ENCODE results near the gene DOC2A. TPM values are rescaled to one million over a fixed set of nuclear protein-coding genes. Genes with fewer than 3 reads are reported as not detected.

DOC2A gene
- total and polyA plus RNA-seq, 4 donors: 7.6 to 61.6 (median 37.6) TPM

GRCh38 chr16:29999605-30000004 is 11.2 kb downstream of the DOC2A start:
- no peak for DNase-seq (ENCODE audit: low read depth in 4 of 6, low spot score in 6 of 6)
- Histone ChIP-seq H3K9me3 (ENCODE audit: control insufficient read depth, insufficient read depth, low read length) (no peaks in the 10 kb centered on the region), H3K27me3 (ENCODE audit: control insufficient read depth, insufficient read depth, low read length) (no peaks in the 10 kb centered on the region), H3K27ac (ENCODE audit: low read depth, low read length) (no peak overlapping the region), H3K4me3 (ENCODE audit: low read depth, low read length) (no peak overlapping the region), H3K4me1 (ENCODE audit: control insufficient read depth, insufficient read depth, low read length) (peaks cover 18% of the 10 kb centered on the region), H3K36me3 (ENCODE audit: control insufficient read depth, insufficient read depth, low read length) (peaks cover 64% of the 10 kb centered on the region)
- whole genome bisulfite sequencing (ENCODE audit: insufficient coverage): 91% methylated on average over 6 of the region's 6 CpGs

GRCh38 chr16:29996766-29997250 is 14.0 kb downstream of the DOC2A start:
- Histone ChIP-seq H3K9me3 (ENCODE audit: control insufficient read depth, insufficient read depth, low read length) (no peaks in the 10 kb centered on the region), H3K27me3 (ENCODE audit: control insufficient read depth, insufficient read depth, low read length) (no peaks in the 10 kb centered on the region), H3K4me3 (ENCODE audit: low read depth, low read length) (peak overlapping the region; percentile 98), H3K27ac (ENCODE audit: low read depth, low read length) (no peak overlapping the region), H3K4me1 (ENCODE audit: control insufficient read depth, insufficient read depth, low read length) (peaks cover 26% of the 10 kb centered on the region), H3K36me3 (ENCODE audit: control insufficient read depth, insufficient read depth, low read length) (peaks cover 64% of the 10 kb centered on the region)
- 100% methylated on average over 1 of the region's 9 CpGs for WGBS (ENCODE audit: insufficient coverage)
- no peak for DNase-seq (ENCODE audit: low read depth in 4 of 6, low spot score in 6 of 6)

GRCh38 chr16:29995911-29996765 is 14.7 kb downstream of the DOC2A start, which contains the start of gene INO80E:
Gene INO80E (plus strand): TSS chr16:29996241. CDS start chr16:29996311, 70 bp downstream.
- Histone ChIP-seq H3K9me3 (ENCODE audit: control insufficient read depth, insufficient read depth, low read length) (no peaks in the 10 kb centered on the region), H3K4me3 (ENCODE audit: low read depth, low read length) (peak within 1 kb of the TSS; percentile 98), H3K27me3 (ENCODE audit: control insufficient read depth, insufficient read depth, low read length) (no peaks in the 10 kb centered on the region), H3K4me1 (ENCODE audit: control insufficient read depth, insufficient read depth, low read length) (peaks cover 26% of the 10 kb centered on the region), H3K36me3 (ENCODE audit: control insufficient read depth, insufficient read depth, low read length) (peaks cover 64% of the 10 kb centered on the region), H3K27ac (ENCODE audit: low read depth, low read length) (peak within 1 kb of the TSS; percentile 95)
- peak; percentile 87 to 99 (median 96) for DNase-seq (ENCODE audit: low read depth in 4 of 6, low spot score in 6 of 6)
- under 1% methylated on average over 65 of the region's 65 CpGs for WGBS (ENCODE audit: insufficient coverage)

GRCh38 chr16:29995324-29995910 is 15.4 kb downstream of the DOC2A start, which contains the start of gene HIRIP3:
Gene HIRIP3 (minus strand): TSS chr16:29995617. CDS start chr16:29995605, 12 bp downstream.
- no peaks in the 10 kb centered on the region for H3K27me3 ChIP-seq (ENCODE audit: control insufficient read depth, insufficient read depth, low read length)
- H3K36me3 ChIP-seq (ENCODE audit: control insufficient read depth, insufficient read depth, low read length): peaks cover 64% of the 10 kb centered on the region
- H3K4me1 ChIP-seq (ENCODE audit: control insufficient read depth, insufficient read depth, low read length): peaks cover 26% of the 10 kb centered on the region
- DNase-seq (ENCODE audit: low read depth in 4 of 6, low spot score in 6 of 6): peak; percentile 68 to 97 (median 80)
- H3K27ac ChIP-seq (ENCODE audit: low read depth, low read length): peak within 1 kb of the TSS; percentile 95
- WGBS (ENCODE audit: insufficient coverage): 0% methylated on average over 53 of the region's 53 CpGs
- peak within 1 kb of the TSS; percentile 98 for H3K4me3 ChIP-seq (ENCODE audit: low read depth, low read length)
- no peaks in the 10 kb centered on the region for H3K9me3 ChIP-seq (ENCODE audit: control insufficient read depth, insufficient read depth, low read length)

GRCh38 chr16:29994600-29995323 is 16.1 kb downstream of the DOC2A start:
- Histone ChIP-seq H3K27ac (ENCODE audit: low read depth, low read length) (peak overlapping the region; percentile 95), H3K36me3 (ENCODE audit: control insufficient read depth, insufficient read depth, low read length) (peaks cover 58% of the 10 kb centered on the region), H3K4me3 (ENCODE audit: low read depth, low read length) (peak overlapping the region; percentile 98), H3K9me3 (ENCODE audit: control insufficient read depth, insufficient read depth, low read length) (no peaks in the 10 kb centered on the region), H3K4me1 (ENCODE audit: control insufficient read depth, insufficient read depth, low read length) (peaks cover 26% of the 10 kb centered on the region), H3K27me3 (ENCODE audit: control insufficient read depth, insufficient read depth, low read length) (no peaks in the 10 kb centered on the region)
- no peak for DNase-seq (ENCODE audit: low read depth in 4 of 6, low spot score in 6 of 6)
- 5% methylated on average over 20 of the region's 24 CpGs for WGBS (ENCODE audit: insufficient coverage)

GRCh38 chr16:29993903-29994599 is 16.8 kb downstream of the DOC2A start:
- no peaks in the 10 kb centered on the region for H3K27me3 ChIP-seq (ENCODE audit: control insufficient read depth, insufficient read depth, low read length)
- H3K4me3 ChIP-seq (ENCODE audit: low read depth, low read length): peak overlapping the region; percentile 98
- peaks cover 26% of the 10 kb centered on the region for H3K4me1 ChIP-seq (ENCODE audit: control insufficient read depth, insufficient read depth, low read length)
- no peak overlapping the region for H3K27ac ChIP-seq (ENCODE audit: low read depth, low read length)
- no peaks in the 10 kb centered on the region for H3K9me3 ChIP-seq (ENCODE audit: control insufficient read depth, insufficient read depth, low read length)
- WGBS (ENCODE audit: insufficient coverage): 89% methylated on average over 7 of the region's 9 CpGs
- no peak for DNase-seq (ENCODE audit: low read depth in 4 of 6, low spot score in 6 of 6)
- H3K36me3 ChIP-seq (ENCODE audit: control insufficient read depth, insufficient read depth, low read length): peaks cover 62% of the 10 kb centered on the region

- H3K36me3 ChIP-seq (ENCODE audit: control insufficient read depth, insufficient read depth, low read length): peaks cover 66% of the 10 kb centered on the region
- no peaks in the 10 kb centered on the region for H3K27me3 ChIP-seq (ENCODE audit: control insufficient read depth, insufficient read depth, low read length)
- no peak overlapping the region for H3K27ac ChIP-seq (ENCODE audit: low read depth, low read length)
- 86% methylated on average over 20 of the region's 25 CpGs for WGBS (ENCODE audit: insufficient coverage)
- DNase-seq (ENCODE audit: low read depth in 4 of 6, low spot score in 6 of 6): no peak
- H3K4me3 ChIP-seq (ENCODE audit: low read depth, low read length): no peak overlapping the region
- peaks cover 26% of the 10 kb centered on the region for H3K4me1 ChIP-seq (ENCODE audit: control insufficient read depth, insufficient read depth, low read length)
- H3K9me3 ChIP-seq (ENCODE audit: control insufficient read depth, insufficient read depth, low read length): no peaks in the 10 kb centered on the region
Measured at GRCh38 chr16:29993191-29993902, 17.5 kb downstream of the DOC2A start.

- WGBS (ENCODE audit: insufficient coverage): 71% methylated on average over 6 of the region's 7 CpGs
- H3K27ac ChIP-seq (ENCODE audit: low read depth, low read length): no peak overlapping the region
Measured at GRCh38 chr16:29992344-29992967, 18.4 kb downstream of the DOC2A start.

More at GRCh38 chr16:29992344-29992967, 18.4 kb downstream of the DOC2A start:
- Histone ChIP-seq H3K4me3 (ENCODE audit: low read depth, low read length) (no peak overlapping the region), H3K36me3 (ENCODE audit: control insufficient read depth, insufficient read depth, low read length) (peaks cover 68% of the 10 kb centered on the region), H3K9me3 (ENCODE audit: control insufficient read depth, insufficient read depth, low read length) (no peaks in the 10 kb centered on the region), H3K27me3 (ENCODE audit: control insufficient read depth, insufficient read depth, low read length) (no peaks in the 10 kb centered on the region), H3K4me1 (ENCODE audit: control insufficient read depth, insufficient read depth, low read length) (peaks cover 26% of the 10 kb centered on the region)
- no peak for DNase-seq (ENCODE audit: low read depth in 4 of 6, low spot score in 6 of 6)

Measured in spinal cord (tissue), 10 donors.